Measurements from ENCODE around the gene GRID1. TPM values are rescaled to one million over a fixed set of nuclear protein-coding genes. Genes with fewer than 3 reads are reported as not detected.
"Not testable (repeated sequence)": the region's sequence is repeated elsewhere in the genome, so short reads cannot be mapped to it uniquely, and the experiment has no call there.

Gene GRID1
- total RNA-seq, 1 donor = not detected

- Histone ChIP-seq H3K4me3 (ENCODE audit: low read length) (no peak overlapping the region), H3K4me1 (ENCODE audit: insufficient read depth, low read length) (no peaks in the 10 kb centered on the region), H3K9me3 (ENCODE audit: low read depth, low read length) (no peaks in the 10 kb centered on the region), H3K27me3 (ENCODE audit: insufficient read depth, low read length) (no peaks in the 10 kb centered on the region)
These were observed 506.7 kb downstream of the GRID1 start for GRCh38 chr10:85859859-85860258.

- H3K4me1 ChIP-seq (ENCODE audit: insufficient read depth, low read length) = no peaks in the 10 kb centered on the region
- H3K27me3 ChIP-seq (ENCODE audit: insufficient read depth, low read length) = no peaks in the 10 kb centered on the region
These were observed 507.6 kb downstream of the GRID1 start for GRCh38 chr10:85858776-85859515.

GRCh38 chr10:85857791-85858190 is 508.8 kb downstream of the GRID1 start:
- no peaks in the 10 kb centered on the region for H3K9me3 ChIP-seq (ENCODE audit: low read depth, low read length)

More at GRCh38 chr10:85858776-85859515, 507.6 kb downstream of the GRID1 start:
- Histone ChIP-seq H3K4me3 (ENCODE audit: low read length) (no peak overlapping the region), H3K9me3 (ENCODE audit: low read depth, low read length) (no peaks in the 10 kb centered on the region)

GRCh38 chr10:85857305-85857704 is 509.3 kb downstream of the GRID1 start:
- no peaks in the 10 kb centered on the region for H3K4me1 ChIP-seq (ENCODE audit: insufficient read depth, low read length)
- no peak overlapping the region for H3K4me3 ChIP-seq (ENCODE audit: low read length)

More at GRCh38 chr10:85857791-85858190, 508.8 kb downstream of the GRID1 start:
- Histone ChIP-seq H3K4me3 (ENCODE audit: low read length) (no peak overlapping the region), H3K4me1 (ENCODE audit: insufficient read depth, low read length) (no peaks in the 10 kb centered on the region), H3K27me3 (ENCODE audit: insufficient read depth, low read length) (no peaks in the 10 kb centered on the region)

GRCh38 chr10:85851934-85852333 is 514.7 kb downstream of the GRID1 start:
- Histone ChIP-seq H3K9me3 (ENCODE audit: low read depth, low read length) (no peaks in the 10 kb centered on the region), H3K27me3 (ENCODE audit: insufficient read depth, low read length) (no peaks in the 10 kb centered on the region), H3K4me3 (ENCODE audit: low read length) (no peak overlapping the region)

More at GRCh38 chr10:85857305-85857704, 509.3 kb downstream of the GRID1 start:
- no peaks in the 10 kb centered on the region for H3K27me3 ChIP-seq (ENCODE audit: insufficient read depth, low read length)
- H3K9me3 ChIP-seq (ENCODE audit: low read depth, low read length) = no peaks in the 10 kb centered on the region

GRCh38 chr10:85851325-85851724 is 515.3 kb downstream of the GRID1 start:
- no peak overlapping the region for H3K4me3 ChIP-seq (ENCODE audit: low read length)
- H3K4me1 ChIP-seq (ENCODE audit: insufficient read depth, low read length) = no peaks in the 10 kb centered on the region
- no peaks in the 10 kb centered on the region for H3K27me3 ChIP-seq (ENCODE audit: insufficient read depth, low read length)
- no peaks in the 10 kb centered on the region for H3K9me3 ChIP-seq (ENCODE audit: low read depth, low read length)

More at GRCh38 chr10:85851934-85852333, 514.7 kb downstream of the GRID1 start:
- no peaks in the 10 kb centered on the region for H3K4me1 ChIP-seq (ENCODE audit: insufficient read depth, low read length)

GRCh38 chr10:85850736-85851135 is 515.9 kb downstream of the GRID1 start:
- H3K9me3 ChIP-seq (ENCODE audit: low read depth, low read length) = no peaks in the 10 kb centered on the region
- H3K27me3 ChIP-seq (ENCODE audit: insufficient read depth, low read length) = no peaks in the 10 kb centered on the region
- no peak overlapping the region for H3K4me3 ChIP-seq (ENCODE audit: low read length)
- no peaks in the 10 kb centered on the region for H3K4me1 ChIP-seq (ENCODE audit: insufficient read depth, low read length)

GRCh38 chr10:85849315-85849714 is 517.3 kb downstream of the GRID1 start:
- Histone ChIP-seq H3K27me3 (ENCODE audit: insufficient read depth, low read length) (no peaks in the 10 kb centered on the region), H3K4me3 (ENCODE audit: low read length) (no peak overlapping the region), H3K9me3 (ENCODE audit: low read depth, low read length) (no peaks in the 10 kb centered on the region), H3K4me1 (ENCODE audit: insufficient read depth, low read length) (no peaks in the 10 kb centered on the region)

GRCh38 chr10:85848756-85849155 is 517.8 kb downstream of the GRID1 start:
- Histone ChIP-seq H3K9me3 (ENCODE audit: low read depth, low read length) (no peaks in the 10 kb centered on the region), H3K4me3 (ENCODE audit: low read length) (no peak overlapping the region), H3K4me1 (ENCODE audit: insufficient read depth, low read length) (no peaks in the 10 kb centered on the region), H3K27me3 (ENCODE audit: insufficient read depth, low read length) (no peaks in the 10 kb centered on the region)

GRCh38 chr10:85847085-85847484 is 519.5 kb downstream of the GRID1 start:
- no peaks in the 10 kb centered on the region for H3K27me3 ChIP-seq (ENCODE audit: insufficient read depth, low read length)
- no peaks in the 10 kb centered on the region for H3K9me3 ChIP-seq (ENCODE audit: low read depth, low read length)
- no peaks in the 10 kb centered on the region for H3K4me1 ChIP-seq (ENCODE audit: insufficient read depth, low read length)
- H3K4me3 ChIP-seq (ENCODE audit: low read length) = no peak overlapping the region

- H3K27me3 ChIP-seq (ENCODE audit: insufficient read depth, low read length); H3K4me1 ChIP-seq (ENCODE audit: insufficient read depth, low read length); H3K4me3 ChIP-seq (ENCODE audit: low read length): not testable (repeated sequence)
- peaks cover 33% of the 10 kb centered on the region for H3K9me3 ChIP-seq (ENCODE audit: low read depth, low read length)
These were observed 527.9 kb downstream of the GRID1 start for GRCh38 chr10:85838660-85839059.

- no peaks in the 10 kb centered on the region for H3K27me3 ChIP-seq (ENCODE audit: insufficient read depth, low read length)
- peaks cover 8% of the 10 kb centered on the region for H3K9me3 ChIP-seq (ENCODE audit: low read depth, low read length)
- H3K4me1 ChIP-seq (ENCODE audit: insufficient read depth, low read length) = no peaks in the 10 kb centered on the region
- H3K4me3 ChIP-seq (ENCODE audit: low read length) = no peak overlapping the region
These were observed 533.6 kb downstream of the GRID1 start for GRCh38 chr10:85832988-85833387.

GRCh38 chr10:85831422-85831821 is 535.2 kb downstream of the GRID1 start:
- no peak overlapping the region for H3K4me3 ChIP-seq (ENCODE audit: low read length)
- H3K9me3 ChIP-seq (ENCODE audit: low read depth, low read length) = peaks cover 6% of the 10 kb centered on the region
- H3K4me1 ChIP-seq (ENCODE audit: insufficient read depth, low read length) = no peaks in the 10 kb centered on the region
- H3K27me3 ChIP-seq (ENCODE audit: insufficient read depth, low read length) = no peaks in the 10 kb centered on the region

- no peaks in the 10 kb centered on the region for H3K9me3 ChIP-seq (ENCODE audit: low read depth, low read length)
- no peaks in the 10 kb centered on the region for H3K27me3 ChIP-seq (ENCODE audit: insufficient read depth, low read length)
- no peaks in the 10 kb centered on the region for H3K4me1 ChIP-seq (ENCODE audit: insufficient read depth, low read length)
- H3K4me3 ChIP-seq (ENCODE audit: low read length) = no peak overlapping the region
These were observed 540.2 kb downstream of the GRID1 start for GRCh38 chr10:85826377-85826776.

- Histone ChIP-seq H3K9me3 (ENCODE audit: low read depth, low read length) (peaks cover 21% of the 10 kb centered on the region), H3K4me1 (ENCODE audit: insufficient read depth, low read length) (no peaks in the 10 kb centered on the region), H3K4me3 (ENCODE audit: low read length) (no peak overlapping the region), H3K27me3 (ENCODE audit: insufficient read depth, low read length) (no peaks in the 10 kb centered on the region)
These were observed 555.2 kb downstream of the GRID1 start for GRCh38 chr10:85811405-85811804.

GRCh38 chr10:85810674-85811073 is 555.9 kb downstream of the GRID1 start:
- no peaks in the 10 kb centered on the region for H3K4me1 ChIP-seq (ENCODE audit: insufficient read depth, low read length)
- H3K9me3 ChIP-seq (ENCODE audit: low read depth, low read length) = peaks cover 21% of the 10 kb centered on the region
- H3K27me3 ChIP-seq (ENCODE audit: insufficient read depth, low read length) = no peaks in the 10 kb centered on the region
- no peak overlapping the region for H3K4me3 ChIP-seq (ENCODE audit: low read length)
